HG02763 (cell line): ENCODE data around the gene TRIM45.
"Not testable (repeated sequence)": the region's sequence is repeated elsewhere in the genome, so short reads cannot be mapped to it uniquely, and the experiment has no call there.

Experiments
- ATAC-seq: cut with Tn5 transposase; IDR thresholded peaks from one replicate; pipeline ENCODE4 v1.9.1; 2021; ENCODE audit warnings: mild to moderate bottlenecking, moderate library complexity; ENCODE audit not compliant: unreplicated experiment

TRIM45 gene, protein sequence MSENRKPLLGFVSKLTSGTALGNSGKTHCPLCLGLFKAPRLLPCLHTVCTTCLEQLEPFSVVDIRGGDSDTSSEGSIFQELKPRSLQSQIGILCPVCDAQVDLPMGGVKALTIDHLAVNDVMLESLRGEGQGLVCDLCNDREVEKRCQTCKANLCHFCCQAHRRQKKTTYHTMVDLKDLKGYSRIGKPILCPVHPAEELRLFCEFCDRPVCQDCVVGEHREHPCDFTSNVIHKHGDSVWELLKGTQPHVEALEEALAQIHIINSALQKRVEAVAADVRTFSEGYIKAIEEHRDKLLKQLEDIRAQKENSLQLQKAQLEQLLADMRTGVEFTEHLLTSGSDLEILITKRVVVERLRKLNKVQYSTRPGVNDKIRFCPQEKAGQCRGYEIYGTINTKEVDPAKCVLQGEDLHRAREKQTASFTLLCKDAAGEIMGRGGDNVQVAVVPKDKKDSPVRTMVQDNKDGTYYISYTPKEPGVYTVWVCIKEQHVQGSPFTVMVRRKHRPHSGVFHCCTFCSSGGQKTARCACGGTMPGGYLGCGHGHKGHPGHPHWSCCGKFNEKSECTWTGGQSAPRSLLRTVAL

DNA sequence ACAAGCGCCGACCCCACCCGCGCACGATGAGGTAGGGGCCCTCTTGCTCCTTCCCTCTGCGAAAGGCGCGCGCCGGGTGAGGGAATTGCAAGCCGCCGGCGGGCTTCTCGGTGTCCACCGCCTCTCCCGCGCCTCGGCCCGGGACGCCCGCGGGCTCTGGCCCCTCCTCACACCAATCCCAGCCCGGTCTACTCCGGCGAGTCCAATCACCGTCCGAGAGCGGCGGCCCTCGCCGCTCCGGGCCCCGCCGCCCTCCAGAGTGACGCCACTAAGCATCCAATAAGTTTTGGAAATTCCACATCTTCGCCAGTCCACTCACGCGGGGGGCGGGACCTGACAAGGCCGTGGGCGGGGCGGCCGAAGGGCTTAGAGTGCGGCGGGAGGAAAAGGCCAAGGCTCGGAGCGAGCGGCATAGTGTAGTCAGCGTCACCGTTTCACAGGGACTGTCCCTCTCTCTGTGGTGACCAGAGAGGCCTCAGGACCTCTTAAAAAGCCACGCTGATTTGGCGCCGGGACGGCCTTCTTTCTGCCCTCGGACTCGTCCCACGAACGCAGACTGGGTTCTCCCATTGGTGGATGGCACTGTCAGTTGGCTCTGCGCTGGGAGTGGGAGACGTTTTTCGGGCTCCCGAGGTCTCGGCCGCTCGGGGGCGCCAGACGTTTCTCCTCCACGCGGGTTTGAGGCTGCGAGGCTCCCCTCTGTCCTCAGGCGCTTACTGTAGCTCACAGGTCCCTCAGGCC lies at the start of gene TRIM45:
Gene TRIM45, minus strand, starts transcription at position 161 of the 741 bp plus-strand sequence. CDS start 548 bp downstream, outside the sequence.
- ATAC-seq: peak; percentile 93

DNA sequence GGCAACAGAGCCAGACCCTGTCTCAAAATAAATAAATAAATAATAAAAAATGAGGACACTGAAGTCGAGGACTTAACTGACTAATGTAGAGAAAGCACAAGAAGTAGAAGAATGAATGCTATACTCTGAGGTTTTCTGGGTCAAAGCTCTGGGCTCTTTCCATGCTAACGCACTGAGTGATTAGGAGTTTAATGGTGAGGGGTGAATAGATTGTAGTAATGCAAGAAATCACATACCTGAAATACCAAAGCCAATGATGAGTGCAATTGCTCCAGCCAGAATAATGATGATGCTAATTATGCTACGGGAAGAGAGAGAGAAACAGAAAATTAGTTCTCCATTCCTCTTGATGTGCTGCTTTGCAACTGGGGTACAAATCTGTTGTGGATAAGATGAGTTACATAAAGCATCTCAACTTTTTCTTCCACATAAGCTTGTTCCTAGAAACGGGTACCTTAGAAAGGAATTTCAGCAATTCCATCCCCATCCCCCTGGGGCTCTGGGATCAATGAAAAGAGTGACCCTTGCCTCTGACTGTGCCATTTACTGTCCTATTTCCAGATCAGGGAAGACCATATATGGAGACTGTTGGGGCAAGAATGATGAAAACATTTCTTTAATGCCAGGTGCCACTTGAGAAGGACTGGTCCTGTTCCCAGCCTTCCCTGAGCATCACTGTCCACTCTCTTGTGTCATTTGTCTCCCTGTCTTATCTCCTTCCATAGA lies 48.5 kb upstream of the TRIM45 start:
- no peak for ATAC-seq

DNA sequence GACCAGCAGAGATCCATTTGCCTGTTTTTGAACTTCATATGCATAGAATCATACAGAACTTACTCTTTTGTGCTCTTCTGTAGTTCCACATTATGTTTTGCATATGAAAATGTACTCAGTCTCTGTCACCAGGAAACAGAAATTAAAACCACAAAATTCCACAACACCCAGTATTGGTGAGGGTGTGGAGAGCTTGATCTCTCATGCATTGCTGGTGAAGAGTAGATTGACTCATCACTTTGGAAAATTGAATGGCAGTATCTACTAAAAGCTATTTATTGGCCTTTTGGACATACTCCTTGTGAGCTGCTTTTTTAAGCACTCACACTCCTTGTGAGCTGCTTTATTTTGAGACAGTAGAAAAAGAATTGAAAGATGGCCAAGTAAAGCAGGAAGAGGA lies 45.9 kb upstream of the TRIM45 start:
- no peak for ATAC-seq

DNA sequence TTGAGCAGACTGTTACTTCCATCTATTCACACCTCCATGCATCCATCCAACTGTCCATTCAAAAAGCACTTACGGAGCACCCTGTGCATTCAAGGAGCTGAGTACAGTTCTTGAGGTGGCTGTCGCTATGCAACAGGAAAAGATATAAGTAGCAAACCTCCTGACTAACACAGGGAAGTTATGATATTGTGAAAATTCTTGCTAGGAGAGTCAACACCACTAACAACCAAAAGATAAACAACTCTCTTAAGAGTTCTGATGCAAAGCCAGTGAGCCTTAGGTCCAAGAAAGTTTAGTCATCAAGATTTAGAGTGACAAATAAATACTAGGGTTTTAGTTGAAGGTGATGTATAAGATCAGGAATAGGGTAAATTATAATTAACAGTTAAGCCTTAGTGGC lies 44.5 kb upstream of the TRIM45 start:
- no peak for ATAC-seq

DNA sequence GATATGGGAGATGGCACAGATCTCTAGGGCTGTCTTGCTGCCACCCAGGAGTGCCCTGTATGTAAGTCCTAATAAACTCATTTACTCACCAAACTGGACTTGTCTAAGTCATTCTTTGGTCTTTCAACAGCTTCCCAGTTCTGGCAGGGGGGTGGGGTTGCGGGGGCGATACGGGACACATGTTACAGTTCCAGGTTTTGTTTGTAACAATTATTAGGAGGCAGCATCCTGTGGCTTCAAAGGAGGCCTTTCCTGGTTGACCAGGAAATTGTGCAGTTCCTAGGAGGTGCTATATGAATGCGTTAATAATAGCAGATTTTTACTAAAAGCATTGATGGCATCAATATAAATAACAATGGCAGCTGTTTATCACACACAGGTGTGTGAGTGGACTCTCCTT lies 42.7 kb upstream of the TRIM45 start:
- ATAC-seq: no peak

DNA sequence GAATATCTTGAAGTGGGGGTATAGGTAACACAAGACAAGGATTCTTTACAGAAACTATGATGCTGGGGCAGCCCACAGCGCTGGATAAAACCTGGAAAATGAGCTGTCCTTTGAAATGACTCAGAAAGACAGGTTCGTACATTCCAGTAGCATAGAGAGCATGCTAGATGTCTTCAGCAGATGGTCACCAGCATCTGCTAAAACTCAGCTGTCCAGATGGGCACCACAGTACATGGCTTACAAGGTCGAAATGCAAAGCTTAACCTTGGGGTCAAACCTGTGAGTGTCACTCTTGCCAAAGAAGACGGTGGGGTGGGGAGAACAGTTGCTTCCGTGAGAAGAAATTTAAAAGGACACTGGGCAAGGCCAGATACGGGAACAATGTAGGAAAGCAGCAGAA lies 41.3 kb upstream of the TRIM45 start:
- ATAC-seq: no peak

DNA sequence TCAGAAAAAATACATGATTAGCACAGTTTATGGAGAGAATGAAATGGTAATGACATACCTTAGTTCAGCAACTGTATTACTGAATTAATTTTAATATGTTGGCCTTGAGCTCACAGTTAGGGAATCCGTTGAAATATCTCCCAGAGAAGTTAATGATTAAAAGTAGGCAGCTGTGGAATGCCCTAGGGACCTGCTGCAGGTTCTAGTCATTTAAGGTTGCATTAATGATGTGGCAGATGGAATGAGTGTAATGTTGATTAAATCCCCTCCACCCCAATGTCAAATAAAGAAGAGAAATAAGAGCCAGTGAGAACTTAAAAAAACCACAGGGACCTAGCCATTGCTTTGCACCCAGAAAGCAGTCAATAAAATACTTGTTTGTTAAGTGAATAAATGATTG lies 40.3 kb upstream of the TRIM45 start:
- ATAC-seq: no peak

DNA sequence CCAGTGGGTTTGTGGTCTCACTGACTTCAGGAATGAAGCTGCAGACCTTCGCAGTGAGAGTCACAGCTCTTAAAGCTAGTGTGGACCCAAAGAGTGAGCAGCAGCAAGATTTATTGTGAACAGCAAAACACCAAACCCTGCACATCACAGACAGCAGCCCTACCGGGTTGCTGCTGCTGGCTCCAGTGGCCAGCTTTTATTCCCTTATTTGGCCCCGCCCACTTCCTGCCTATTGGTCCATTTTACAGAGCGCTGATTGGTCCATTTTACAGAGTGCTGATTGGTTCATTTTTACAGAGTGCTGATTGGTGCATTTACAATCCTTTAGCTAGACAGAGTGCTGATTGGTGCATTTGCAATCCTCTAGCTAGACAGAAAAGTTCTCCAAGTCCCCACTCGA lies 29.8 kb upstream of the TRIM45 start:
- ATAC-seq: not testable (repeated sequence)

DNA sequence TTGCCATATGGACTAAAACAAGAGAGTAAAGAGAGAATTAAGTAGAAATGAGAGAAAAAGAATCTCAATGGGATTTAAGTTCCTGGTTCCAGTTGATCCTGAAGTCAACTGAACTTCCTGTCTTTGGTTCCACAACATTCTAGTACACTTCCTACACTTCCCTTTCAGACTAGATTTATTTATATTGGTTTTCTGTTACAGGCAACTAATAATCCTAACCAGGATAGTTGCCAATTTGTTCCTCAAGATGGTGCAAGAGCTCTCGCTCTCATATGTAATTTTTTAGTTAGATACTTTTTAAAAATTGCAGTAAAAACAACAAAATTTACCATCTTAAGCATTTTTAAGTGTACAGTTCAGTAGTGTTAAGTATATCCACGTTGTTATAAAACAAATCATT lies 28.8 kb upstream of the TRIM45 start:
- ATAC-seq: no peak

DNA sequence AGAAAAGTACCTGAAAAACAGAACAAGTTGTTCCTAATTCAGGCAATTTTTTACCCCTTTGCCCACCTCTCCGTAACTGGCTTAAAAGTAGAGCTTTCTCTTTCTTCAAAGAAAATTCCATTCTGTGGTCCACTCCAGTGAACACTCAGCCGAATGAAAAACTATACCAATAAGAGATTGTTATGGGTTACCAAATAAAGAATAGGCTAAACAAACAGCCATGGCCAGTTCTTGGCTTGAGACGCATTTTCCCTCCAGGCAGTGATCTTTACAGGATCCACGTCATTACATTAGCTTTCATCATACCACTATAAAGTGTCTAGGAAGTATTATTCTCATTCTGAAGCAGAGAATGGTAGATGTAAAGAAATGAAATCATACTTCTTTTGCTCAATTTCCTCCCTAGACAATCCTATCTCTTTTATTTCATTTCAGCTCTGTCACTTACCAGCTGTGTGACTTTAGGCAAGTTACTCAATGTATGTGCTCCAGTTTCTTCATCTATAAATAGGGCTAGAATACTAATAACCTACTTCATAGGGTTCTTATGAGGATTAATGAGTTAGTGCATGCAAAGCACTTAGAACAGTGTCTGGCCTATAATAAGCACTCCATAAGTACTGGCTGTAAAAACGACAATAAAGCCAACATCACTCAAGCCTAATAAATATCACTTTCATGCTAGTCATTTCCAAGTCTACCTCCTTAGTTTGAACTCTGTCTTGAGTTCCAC lies 26.5 kb upstream of the TRIM45 start:
- no peak for ATAC-seq

DNA sequence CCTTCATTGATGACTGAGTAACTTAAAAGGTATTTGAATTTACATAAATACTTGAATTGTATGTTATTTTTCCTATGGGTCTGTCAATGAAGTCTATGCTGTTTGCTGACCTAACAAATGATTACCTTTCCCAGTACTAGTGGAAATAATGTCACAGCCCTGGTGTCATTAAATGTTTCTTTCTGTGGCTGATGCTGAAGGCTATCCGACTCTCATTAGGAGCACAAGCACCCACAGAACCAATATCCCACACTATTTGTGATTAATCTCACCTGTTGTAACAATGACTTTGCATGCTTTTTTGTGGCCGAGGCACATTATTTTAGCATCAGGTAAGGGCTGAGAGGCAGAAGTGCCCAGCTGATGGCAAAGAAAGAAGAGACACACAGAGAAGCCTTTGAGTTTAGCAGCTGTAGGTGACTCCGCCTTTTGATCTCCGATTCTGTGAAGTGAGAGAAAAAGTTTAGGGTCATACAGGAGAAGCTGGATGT lies 25.8 kb upstream of the TRIM45 start:
- no peak for ATAC-seq

DNA sequence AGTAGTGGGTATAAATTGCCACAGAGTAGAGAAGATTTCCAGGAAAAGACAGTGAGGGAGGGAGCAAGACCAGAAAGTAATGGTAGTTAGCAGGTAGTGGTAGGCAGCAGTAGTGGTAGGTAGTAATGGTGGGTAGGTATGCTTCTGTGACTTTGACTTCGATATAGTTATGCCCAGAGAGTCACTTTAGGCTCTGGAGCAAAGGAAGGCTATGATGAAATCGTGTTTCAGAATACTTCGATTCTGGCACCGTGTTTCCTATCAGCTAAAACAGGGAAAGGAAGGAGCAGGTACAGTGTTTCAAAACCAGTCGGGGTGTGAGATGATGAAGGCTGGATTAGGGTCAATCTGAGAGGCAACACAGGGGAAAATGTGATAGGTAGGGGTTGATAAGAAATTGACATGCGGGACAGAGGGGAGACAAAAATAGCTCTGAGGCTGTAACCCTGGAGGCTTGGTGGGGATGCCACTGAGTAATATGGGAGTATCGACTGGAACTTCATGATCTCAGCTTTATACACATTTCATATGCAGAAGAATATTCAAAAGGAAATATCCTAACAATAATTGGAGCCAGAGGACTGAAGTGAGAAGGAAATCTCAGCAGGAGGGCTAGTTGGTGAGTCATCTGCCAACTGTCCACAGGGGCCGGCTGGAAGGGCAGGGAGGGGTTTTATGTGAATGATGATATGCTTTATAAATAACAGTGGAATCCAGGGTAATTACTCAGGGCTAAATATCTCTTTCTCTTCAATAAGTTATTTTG lies 25.2 kb upstream of the TRIM45 start:
- no peak for ATAC-seq

DNA sequence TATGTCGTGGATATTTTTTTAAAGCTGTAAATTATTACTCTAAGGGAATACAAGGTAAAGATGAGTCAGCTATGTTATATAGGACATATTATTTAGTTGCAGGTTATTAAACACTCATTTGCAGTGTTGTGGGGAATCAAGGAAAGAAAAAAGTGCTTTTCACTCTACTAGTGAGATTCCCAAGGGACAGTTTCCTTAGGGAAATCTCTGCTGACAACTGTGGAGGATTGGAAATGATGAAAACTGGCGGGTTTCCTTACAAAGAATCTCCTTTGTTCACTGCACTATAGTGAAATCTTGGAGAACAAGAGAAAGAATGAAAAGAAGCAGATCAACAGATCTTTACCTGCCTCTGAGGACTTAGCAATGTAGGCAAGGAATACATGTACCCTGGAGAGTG lies 24.5 kb upstream of the TRIM45 start:
- ATAC-seq: no peak

DNA sequence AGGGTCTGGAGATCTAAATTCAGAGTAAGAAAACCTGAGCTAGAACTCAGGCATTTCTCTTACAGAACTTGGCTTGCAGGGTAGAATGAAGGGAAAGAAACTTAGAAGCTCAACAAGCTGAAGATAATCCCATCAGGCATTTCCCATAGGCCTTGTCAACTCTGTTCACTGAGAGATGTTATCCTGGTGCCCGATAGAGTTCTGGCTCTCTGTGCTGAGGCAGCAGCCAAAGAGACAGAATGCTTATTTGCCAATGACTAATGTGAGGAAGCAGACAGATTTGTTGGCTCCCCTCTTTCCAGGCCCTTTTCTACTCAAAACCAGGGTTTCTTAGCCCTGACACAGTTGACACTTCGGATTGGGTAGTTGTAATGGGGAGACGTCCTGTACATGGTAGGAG lies 22.3 kb upstream of the TRIM45 start:
- ATAC-seq: no peak

DNA sequence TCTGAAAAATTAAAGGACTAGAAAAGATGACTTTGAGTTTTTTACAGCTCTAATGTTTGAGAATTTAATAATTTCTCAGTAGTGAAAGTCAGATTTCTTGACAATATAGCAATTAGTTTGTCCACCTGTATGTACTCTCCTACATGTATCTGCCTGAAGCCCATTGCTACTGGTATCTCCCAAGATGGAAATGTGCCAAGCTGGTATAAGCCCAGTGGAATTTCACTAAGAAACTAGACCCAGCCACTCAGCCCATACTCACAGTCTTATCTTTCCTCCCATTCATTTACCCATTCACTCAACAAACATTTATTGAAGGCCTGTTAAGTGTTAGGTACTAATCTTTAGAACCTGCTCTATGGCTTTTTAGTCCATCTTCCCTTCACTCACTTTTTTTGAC lies 21.6 kb upstream of the TRIM45 start:
- no peak for ATAC-seq

DNA sequence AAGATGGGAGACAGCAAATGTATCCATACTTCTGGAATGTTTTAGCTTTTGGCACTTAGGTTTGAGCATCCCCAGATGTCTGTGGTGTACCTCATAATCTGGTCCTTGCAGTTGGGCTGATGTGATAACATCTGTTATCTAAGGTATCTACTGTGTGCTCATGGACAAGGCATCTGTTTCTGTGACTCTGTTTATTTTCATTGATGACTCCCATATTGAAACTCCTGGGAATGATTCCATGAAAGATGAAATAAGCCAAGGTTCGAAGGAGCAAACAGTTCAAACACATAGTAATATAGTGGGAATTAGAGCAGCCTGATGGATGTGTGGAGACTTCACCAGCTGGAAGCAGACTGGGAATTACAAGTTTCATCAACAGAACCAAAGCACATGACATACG lies 20.7 kb upstream of the TRIM45 start:
- no peak for ATAC-seq

DNA sequence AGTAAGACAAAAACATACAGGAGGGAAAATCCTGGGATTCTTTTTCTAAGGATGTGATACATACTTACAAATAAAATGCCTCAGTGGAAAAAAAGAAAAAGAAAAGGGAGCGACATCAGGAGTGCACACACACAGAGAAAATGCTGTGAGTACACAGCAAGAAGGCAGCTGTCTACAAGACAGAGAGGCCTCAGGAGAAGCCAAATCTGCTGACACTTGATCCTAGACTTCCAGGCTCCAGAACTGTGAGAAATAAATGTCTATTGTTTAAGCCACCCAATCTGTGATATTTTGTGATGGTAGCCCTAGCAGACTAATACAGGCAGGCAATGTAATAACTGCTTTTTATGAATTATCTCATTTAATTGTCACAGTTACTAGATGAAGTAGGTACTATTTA lies 17.0 kb upstream of the TRIM45 start:
- no peak for ATAC-seq

DNA sequence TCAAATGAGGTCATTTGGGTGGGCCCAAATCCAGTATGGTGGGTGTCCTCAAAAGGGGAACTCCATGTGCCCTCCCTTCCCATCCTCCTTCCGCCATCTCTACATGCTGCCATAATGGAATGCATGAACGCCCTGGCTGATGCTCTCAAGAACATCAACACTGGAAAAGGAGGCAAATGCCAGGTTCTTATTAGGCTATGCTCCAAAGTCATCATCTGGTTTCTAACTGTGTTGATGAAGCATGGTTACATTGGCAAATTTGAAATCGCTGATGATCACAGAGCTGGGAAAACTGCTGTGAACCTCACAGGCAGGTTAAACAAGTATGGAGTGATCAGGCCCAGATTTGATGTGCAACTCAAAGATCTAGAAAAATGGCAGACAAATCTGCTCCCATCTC lies 16.6 kb upstream of the TRIM45 start:
- no peak for ATAC-seq

DNA sequence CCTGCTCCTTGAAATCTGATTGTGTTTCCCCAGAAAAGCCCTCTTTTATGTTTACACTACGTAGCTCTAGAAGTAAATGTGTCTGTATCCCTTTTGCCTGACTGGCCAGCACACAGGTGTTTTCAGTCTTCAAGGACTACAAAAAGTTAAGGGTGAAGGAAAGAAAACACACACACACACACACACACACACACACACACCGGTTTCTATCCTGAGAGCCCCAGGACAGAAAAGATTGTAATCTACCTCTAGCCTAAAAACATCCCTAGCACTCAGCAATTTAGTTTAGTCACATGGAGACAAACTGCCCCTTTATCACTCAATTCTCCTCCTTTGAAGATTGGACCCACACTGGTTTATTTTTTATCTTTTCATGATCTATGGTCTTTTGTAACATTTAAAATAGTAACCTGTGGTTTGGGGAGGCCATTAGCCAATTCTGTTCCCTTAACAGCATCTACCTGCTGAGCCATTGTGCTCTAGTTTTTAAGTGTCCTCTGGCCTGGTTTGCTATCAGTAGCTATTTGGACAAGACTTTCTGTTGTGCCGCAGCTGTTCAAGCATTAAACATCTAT lies 15.8 kb upstream of the TRIM45 start:
- no peak for ATAC-seq
